GM12891 (cell line): Measurements from ENCODE around the gene KCTD4.

ENCODE experiments used
- POLR2A ChIP-seq: IDR thresholded peaks from 2 replicates; pipeline ENCODE4 v1.6.1; 2011; ENCODE audit warnings: low read depth, low read length, control low read depth
- POLR2AphosphoS5 ChIP-seq: IDR thresholded peaks from 2 replicates; pipeline ENCODE4 v1.6.1; 2011; ENCODE audit warnings: low read depth, low read length, control low read depth
- POU2F2 ChIP-seq: IDR thresholded peaks from 2 replicates; pipeline ENCODE4 v1.6.1; 2011; ENCODE audit warnings: low read depth, mild to moderate bottlenecking, control low read depth, low read length, moderate library complexity
- SPI1 ChIP-seq: IDR thresholded peaks from 2 replicates; pipeline ENCODE4 v1.6.1; 2011; ENCODE audit warnings: low read depth, low read length, control low read depth
- TAF1 ChIP-seq: IDR thresholded peaks from 2 replicates; pipeline ENCODE4 v1.6.1; 2011; ENCODE audit warnings: low read depth, low read length, control low read depth

GRCh38 chr13:45249662-45250061 lies 48.8 kb upstream of the KCTD4 start:
- TF ChIP-seq TAF1 = no peak
- TF ChIP-seq SPI1 = no peak
- no peak for TF ChIP-seq POLR2A
- no peak for TF ChIP-seq POLR2AphosphoS5
- TF ChIP-seq POU2F2 = no peak
